ENCODE measurements around the gene ELAC1. TPM values are rescaled to one million over a fixed set of nuclear protein-coding genes. Genes with fewer than 3 reads are reported as not detected.

Gene ELAC1
- total RNA-seq, 1 donor from 2014 or later, result 16.1 TPM

DNA sequence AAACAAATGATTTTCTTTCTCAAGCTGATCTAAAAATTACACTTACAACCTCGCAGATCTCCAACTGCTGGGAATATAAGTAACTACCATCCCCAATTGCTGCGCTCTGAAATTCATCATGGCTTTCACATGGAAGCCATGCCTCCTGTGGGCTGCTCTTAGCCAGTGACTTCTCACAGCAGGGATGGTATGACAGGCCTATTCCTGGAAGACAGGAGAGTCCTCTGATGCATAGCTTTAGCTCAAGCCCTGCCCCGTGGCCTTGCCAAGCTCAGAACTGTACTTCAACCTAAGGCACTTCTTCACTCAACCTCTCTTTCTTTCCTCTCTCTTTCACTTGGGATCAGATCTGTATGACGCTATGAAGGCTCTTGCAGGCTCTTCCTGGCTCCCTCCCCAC, 12.6 kb upstream of the ELAC1 start:
- Histone ChIP-seq H3K27me3 (no peaks in the 10 kb centered on the region), H3K9ac (no peak overlapping the region), H3K79me2 (ENCODE audit: low read depth) (no peaks in the 10 kb centered on the region), H3K36me3 (no peaks in the 10 kb centered on the region), H4K20me1 (ENCODE audit: low read depth) (no peaks in the 10 kb centered on the region), H3K27ac (no peak overlapping the region), H3K4me3 (no peak overlapping the region), H3F3A (ENCODE audit: low read depth) (peaks cover 3% of the 10 kb centered on the region), H3K9me3 (ENCODE audit: low read depth) (no peaks in the 10 kb centered on the region), H3K4me1 (no peaks in the 10 kb centered on the region), H2AFZ (replicated peaks) (peak overlapping the region; percentile 45), H3K4me2 (no peak overlapping the region)
- Mint-ChIP-seq H3K27ac (peak overlapping the region; percentile 12), H3K9me3 (no peaks in the 10 kb centered on the region), H3K36me3 (no peaks in the 10 kb centered on the region), H3K27me3 (ENCODE audit: insufficient read depth, low read depth) (peaks cover 2% of the 10 kb centered on the region), H3K4me3 (no peak overlapping the region), H3K4me1 (peaks cover 3% of the 10 kb centered on the region)
- no peak for TF ChIP-seq EZH2phosphoT487 (IDR thresholded peaks at IDR 0.05)
- TF ChIP-seq, protein P1, sequence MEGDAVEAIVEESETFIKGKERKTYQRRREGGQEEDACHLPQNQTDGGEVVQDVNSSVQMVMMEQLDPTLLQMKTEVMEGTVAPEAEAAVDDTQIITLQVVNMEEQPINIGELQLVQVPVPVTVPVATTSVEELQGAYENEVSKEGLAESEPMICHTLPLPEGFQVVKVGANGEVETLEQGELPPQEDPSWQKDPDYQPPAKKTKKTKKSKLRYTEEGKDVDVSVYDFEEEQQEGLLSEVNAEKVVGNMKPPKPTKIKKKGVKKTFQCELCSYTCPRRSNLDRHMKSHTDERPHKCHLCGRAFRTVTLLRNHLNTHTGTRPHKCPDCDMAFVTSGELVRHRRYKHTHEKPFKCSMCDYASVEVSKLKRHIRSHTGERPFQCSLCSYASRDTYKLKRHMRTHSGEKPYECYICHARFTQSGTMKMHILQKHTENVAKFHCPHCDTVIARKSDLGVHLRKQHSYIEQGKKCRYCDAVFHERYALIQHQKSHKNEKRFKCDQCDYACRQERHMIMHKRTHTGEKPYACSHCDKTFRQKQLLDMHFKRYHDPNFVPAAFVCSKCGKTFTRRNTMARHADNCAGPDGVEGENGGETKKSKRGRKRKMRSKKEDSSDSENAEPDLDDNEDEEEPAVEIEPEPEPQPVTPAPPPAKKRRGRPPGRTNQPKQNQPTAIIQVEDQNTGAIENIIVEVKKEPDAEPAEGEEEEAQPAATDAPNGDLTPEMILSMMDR (IDR thresholded peaks at IDR 0.05), result no peak
- TF ChIP-seq EZH2 (IDR thresholded peaks at IDR 0.05), result no peak
- DNase-seq (ENCODE audit: low spot score), result no peak

DNA sequence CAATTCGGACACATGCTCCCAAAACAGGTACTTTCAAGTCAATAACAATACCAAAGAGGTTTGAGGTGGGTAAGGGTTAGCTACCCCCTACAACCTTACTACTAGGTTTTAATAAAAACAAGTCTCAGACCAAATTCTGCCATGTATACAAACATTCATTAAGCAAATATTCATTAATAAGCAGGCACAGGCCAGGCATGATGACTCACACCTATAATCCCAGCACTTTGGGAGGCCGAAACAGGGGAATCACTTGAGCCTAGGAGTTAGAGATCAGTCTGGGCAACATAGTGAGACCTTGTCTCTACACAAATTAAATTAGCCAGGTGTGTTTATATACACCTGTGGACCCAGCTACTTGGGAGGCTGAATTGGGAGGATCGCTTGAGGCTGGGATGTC, 11.7 kb upstream of the ELAC1 start:
- Histone ChIP-seq H3K9ac (no peak overlapping the region), H3K4me3 (no peak overlapping the region), H4K20me1 (ENCODE audit: low read depth) (no peaks in the 10 kb centered on the region), H3K27ac (no peak overlapping the region), H3F3A (ENCODE audit: low read depth) (peaks cover 3% of the 10 kb centered on the region), H3K9me3 (ENCODE audit: low read depth) (peaks cover under 1% of the 10 kb centered on the region), H3K4me2 (no peak overlapping the region), H3K36me3 (no peaks in the 10 kb centered on the region), H3K27me3 (no peaks in the 10 kb centered on the region), H2AFZ (replicated peaks) (no peak overlapping the region), H3K4me1 (no peaks in the 10 kb centered on the region), H3K79me2 (ENCODE audit: low read depth) (no peaks in the 10 kb centered on the region)
- Mint-ChIP-seq H3K9me3 (peaks cover 5% of the 10 kb centered on the region), H3K4me1 (peaks cover 3% of the 10 kb centered on the region), H3K27me3 (ENCODE audit: insufficient read depth, low read depth) (peaks cover 1% of the 10 kb centered on the region), H3K27ac (no peak overlapping the region), H3K4me3 (no peak overlapping the region), H3K36me3 (peaks cover 2% of the 10 kb centered on the region)
- no peak for TF ChIP-seq EZH2 (IDR thresholded peaks at IDR 0.05)
- TF ChIP-seq, protein P1 (IDR thresholded peaks at IDR 0.05), result no peak
- no peak for TF ChIP-seq EZH2phosphoT487 (IDR thresholded peaks at IDR 0.05)
- DNase-seq (ENCODE audit: low spot score), result no peak

DNA sequence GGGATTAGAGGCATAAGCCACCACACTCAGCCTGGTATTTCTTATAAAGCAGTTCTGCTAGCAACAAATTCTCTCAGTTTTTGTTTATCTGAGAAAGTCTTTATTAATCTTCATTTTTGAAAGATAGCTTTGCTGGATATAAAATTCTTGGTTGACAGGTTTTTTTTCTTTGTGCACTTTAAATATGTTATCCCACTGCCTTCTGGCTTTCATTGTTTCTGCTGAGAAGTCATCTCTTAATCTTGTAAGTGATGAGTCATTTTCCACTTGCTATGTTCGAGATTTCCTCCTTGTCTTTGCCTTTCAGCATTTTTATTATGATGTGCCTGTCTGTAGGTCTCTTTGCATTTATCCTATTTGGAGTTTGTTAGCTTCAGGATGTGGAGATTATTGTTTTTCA, 5.9 kb upstream of the ELAC1 start:
- peaks cover 26% of the 10 kb centered on the region for H3K9me3 Mint-ChIP-seq
- peaks cover 2% of the 10 kb centered on the region for H3K36me3 Mint-ChIP-seq
- H3K4me3 ChIP-seq, result no peak overlapping the region
- no peaks in the 10 kb centered on the region for H3K27me3 ChIP-seq
- peaks cover 7% of the 10 kb centered on the region for H3K36me3 ChIP-seq
- no peak overlapping the region for H3K27ac ChIP-seq
- H3K4me3 Mint-ChIP-seq, result no peak overlapping the region
- H3K4me1 ChIP-seq, result no peaks in the 10 kb centered on the region
- no peak overlapping the region for H3K27ac Mint-ChIP-seq
- no peaks in the 10 kb centered on the region for H3K4me1 Mint-ChIP-seq
- no peaks in the 10 kb centered on the region for H3F3A ChIP-seq (ENCODE audit: low read depth)
- H3K9me3 ChIP-seq (ENCODE audit: low read depth), result peaks cover 17% of the 10 kb centered on the region
- H3K27me3 Mint-ChIP-seq (ENCODE audit: insufficient read depth, low read depth), result peaks cover 9% of the 10 kb centered on the region
- DNase-seq (ENCODE audit: low spot score), result no peak
- no peak overlapping the region for H2AFZ ChIP-seq (replicated peaks)
- no peak overlapping the region for H3K9ac ChIP-seq
- H3K79me2 ChIP-seq (ENCODE audit: low read depth), result no peaks in the 10 kb centered on the region
- no peaks in the 10 kb centered on the region for H4K20me1 ChIP-seq (ENCODE audit: low read depth)
- H3K4me2 ChIP-seq, result no peak overlapping the region
- TF ChIP-seq EZH2 (IDR thresholded peaks at IDR 0.05) (no peak), EZH2phosphoT487 (IDR thresholded peaks at IDR 0.05) (no peak)
- TF ChIP-seq, protein P1 (IDR thresholded peaks at IDR 0.05), result no peak
